Activated naive CD8-positive, alpha-beta T cell treated with anti-CD3 and anti-CD28 coated beads, Interleukin-2, amount 10 ng/mL, durations not matched to agents 7 days and 5 days (primary cell): ENCODE data around the gene NDUFB2. TPM values are rescaled to one million over a fixed set of nuclear protein-coding genes. Genes with fewer than 3 reads are reported as not detected.
"Not testable (repeated sequence)": the region's sequence is repeated elsewhere in the genome, so short reads cannot be mapped to it uniquely, and the experiment has no call there.

Experiments used
- ATAC-seq: fragments of 150-1000 bp; cut with Tn5 transposase; one replicate; pipeline ENCODE4 v1.10.0; 2021; ENCODE audit warnings: low read depth, moderate library complexity
- POLR2A ChIA-PET: fragments of 350-600 bp; sonication (Branson Sonifier 250); formaldehyde crosslinking; loops from one replicate; lab custom pipeline; 2021; ENCODE audit warnings: antibody characterized with exemption; lab: Charles Lee
- DNase-seq: peaks from one replicate; pipeline ENCODE4 v3.0.0; 2021
- H3K27ac Mint-ChIP-seq: one replicate; pipeline ENCODE4 v1.8.0; 2022; ENCODE audit warnings: mild to moderate bottlenecking, mixed read lengths
- H3K27me3 Mint-ChIP-seq: one replicate; pipeline ENCODE4 v1.8.0; 2022; ENCODE audit warnings: mild to moderate bottlenecking, moderate library complexity, mixed read lengths
- H3K36me3 Mint-ChIP-seq: one replicate; pipeline ENCODE4 v1.8.0; 2021; ENCODE audit warnings: mild to moderate bottlenecking, mixed read lengths
- H3K4me1 Mint-ChIP-seq: one replicate; pipeline ENCODE4 v1.8.0; 2021; ENCODE audit warnings: mixed read lengths
- H3K4me3 Mint-ChIP-seq: one replicate; pipeline ENCODE4 v1.8.0; 2022; ENCODE audit warnings: mild to moderate bottlenecking, moderate library complexity, mixed read lengths
- H3K9me3 Mint-ChIP-seq: one replicate; pipeline ENCODE4 v1.8.0; 2021; ENCODE audit warnings: mixed read lengths
- total RNA-seq, 2 experiments: library from RNA; stranded (reverse); gene quantifications; one replicate each; pipeline ENCODE4 v1.2.3, GENCODE V29; 2021

The NDUFB2 gene
- total RNA-seq, 2 experiments from 2014 or later = 138 to 157 TPM

GRCh38 chr7:140674899-140675701 is 21.4 kb upstream of the NDUFB2 start:
- ATAC-seq = no peak
- peaks cover 31% of the 10 kb centered on the region for H3K4me1 Mint-ChIP-seq
- H3K9me3 Mint-ChIP-seq = no peaks in the 10 kb centered on the region

GRCh38 chr7:140675726-140676125 is 20.8 kb upstream of the NDUFB2 start:
- ATAC-seq = no peak
- POLR2A ChIA-PET = interaction anchor here (1.3 kb wide), 1 partner anchor 339 kb away, joined by 3 read pairs; the partner anchor contains the start of gene MRPS33
- H3K4me1 Mint-ChIP-seq = peaks cover 29% of the 10 kb centered on the region

More at GRCh38 chr7:140674899-140675701, 21.4 kb upstream of the NDUFB2 start:
- Mint-ChIP-seq H3K27me3 (peaks cover 1% of the 10 kb centered on the region), H3K4me3 (peak overlapping the region; percentile 91), H3K36me3 (peaks cover 21% of the 10 kb centered on the region), H3K27ac (peak overlapping the region; percentile 58)
- POLR2A ChIA-PET = interaction anchor here (1.3 kb wide), 1 partner anchor 340 kb away, joined by 3 read pairs; the partner anchor contains the start of gene MRPS33
- DNase-seq = no peak

GRCh38 chr7:140676306-140676705 is 20.2 kb upstream of the NDUFB2 start:
- no peak overlapping the region for H3K4me3 Mint-ChIP-seq
- H3K4me1 Mint-ChIP-seq = peaks cover 28% of the 10 kb centered on the region
- ATAC-seq (no peak), DNase-seq (no peak)
- no peaks in the 10 kb centered on the region for H3K9me3 Mint-ChIP-seq
- POLR2A ChIA-PET = no interaction called here
- peaks cover 21% of the 10 kb centered on the region for H3K36me3 Mint-ChIP-seq
- no peak overlapping the region for H3K27ac Mint-ChIP-seq
- H3K27me3 Mint-ChIP-seq = no peaks in the 10 kb centered on the region

More at GRCh38 chr7:140675726-140676125, 20.8 kb upstream of the NDUFB2 start:
- DNase-seq = no peak
- Mint-ChIP-seq H3K27me3 (no peaks in the 10 kb centered on the region), H3K36me3 (peaks cover 21% of the 10 kb centered on the region), H3K4me3 (no peak overlapping the region), H3K27ac (no peak overlapping the region), H3K9me3 (no peaks in the 10 kb centered on the region)

- ATAC-seq, H3K4me3 Mint-ChIP-seq: not testable (repeated sequence)
Observed at GRCh38 chr7:140676956-140677355, 19.6 kb upstream of the NDUFB2 start.

GRCh38 chr7:140677496-140677895 is 19.0 kb upstream of the NDUFB2 start:
- DNase-seq (no peak), ATAC-seq (no peak)
- peak overlapping the region; percentile 3 for H3K27ac Mint-ChIP-seq
- peaks cover 24% of the 10 kb centered on the region for H3K36me3 Mint-ChIP-seq
- no peaks in the 10 kb centered on the region for H3K27me3 Mint-ChIP-seq
- POLR2A ChIA-PET = no interaction called here
- H3K9me3 Mint-ChIP-seq = no peaks in the 10 kb centered on the region
- peaks cover 22% of the 10 kb centered on the region for H3K4me1 Mint-ChIP-seq
- H3K4me3 Mint-ChIP-seq = no peak overlapping the region

More at GRCh38 chr7:140676956-140677355, 19.6 kb upstream of the NDUFB2 start:
- H3K27ac Mint-ChIP-seq, H3K27me3 Mint-ChIP-seq, DNase-seq, H3K9me3 Mint-ChIP-seq, POLR2A ChIA-PET: not testable (repeated sequence)
- Mint-ChIP-seq H3K36me3 (peaks cover 21% of the 10 kb centered on the region), H3K4me1 (peaks cover 27% of the 10 kb centered on the region)

GRCh38 chr7:140678081-140678815 is 18.3 kb upstream of the NDUFB2 start:
- H3K4me3 Mint-ChIP-seq = no peak overlapping the region
- no peak for ATAC-seq
- POLR2A ChIA-PET = no interaction called here
- no peak for DNase-seq
- no peaks in the 10 kb centered on the region for H3K9me3 Mint-ChIP-seq
- H3K27ac Mint-ChIP-seq = peak overlapping the region; percentile 9
- peaks cover 22% of the 10 kb centered on the region for H3K4me1 Mint-ChIP-seq
- no peaks in the 10 kb centered on the region for H3K27me3 Mint-ChIP-seq
- peaks cover 24% of the 10 kb centered on the region for H3K36me3 Mint-ChIP-seq

GRCh38 chr7:140678816-140679130 is 17.7 kb upstream of the NDUFB2 start:
- peaks cover 22% of the 10 kb centered on the region for H3K4me1 Mint-ChIP-seq
- H3K9me3 Mint-ChIP-seq = no peaks in the 10 kb centered on the region
- no peak overlapping the region for H3K4me3 Mint-ChIP-seq
- peaks cover 24% of the 10 kb centered on the region for H3K36me3 Mint-ChIP-seq
- no peak overlapping the region for H3K27ac Mint-ChIP-seq
- DNase-seq (no peak), ATAC-seq (no peak)
- H3K27me3 Mint-ChIP-seq = no peaks in the 10 kb centered on the region
- POLR2A ChIA-PET = no interaction called here

GRCh38 chr7:140679186-140679585 is 17.3 kb upstream of the NDUFB2 start:
- Mint-ChIP-seq H3K27ac (no peak overlapping the region), H3K4me1 (peaks cover 18% of the 10 kb centered on the region), H3K9me3 (no peaks in the 10 kb centered on the region), H3K4me3 (no peak overlapping the region), H3K27me3 (no peaks in the 10 kb centered on the region), H3K36me3 (peaks cover 24% of the 10 kb centered on the region)
- no peak for ATAC-seq
- DNase-seq = no peak
- POLR2A ChIA-PET = interaction anchor here (0.6 kb wide), 1 partner anchor 17 kb away, joined by 3 read pairs; no protein-coding TSS in a partner anchor

GRCh38 chr7:140680886-140681285 is 15.6 kb upstream of the NDUFB2 start:
- DNase-seq (no peak), ATAC-seq (no peak)
- Mint-ChIP-seq H3K4me3 (no peak overlapping the region), H3K27ac (no peak overlapping the region), H3K36me3 (peaks cover 28% of the 10 kb centered on the region), H3K27me3 (no peaks in the 10 kb centered on the region), H3K9me3 (no peaks in the 10 kb centered on the region), H3K4me1 (peaks cover 2% of the 10 kb centered on the region)
- POLR2A ChIA-PET = no interaction called here

- no peaks in the 10 kb centered on the region for H3K4me1 Mint-ChIP-seq
- DNase-seq = no peak
- H3K27me3 Mint-ChIP-seq = no peaks in the 10 kb centered on the region
- POLR2A ChIA-PET = no interaction called here
- H3K36me3 Mint-ChIP-seq = peaks cover 28% of the 10 kb centered on the region
- H3K27ac Mint-ChIP-seq = no peak overlapping the region
- H3K9me3 Mint-ChIP-seq = no peaks in the 10 kb centered on the region
- no peak overlapping the region for H3K4me3 Mint-ChIP-seq
- no peak for ATAC-seq
Observed at GRCh38 chr7:140681766-140682165, 14.7 kb upstream of the NDUFB2 start.

- Mint-ChIP-seq H3K4me1 (no peaks in the 10 kb centered on the region), H3K9me3 (no peaks in the 10 kb centered on the region), H3K27ac (no peak overlapping the region), H3K27me3 (no peaks in the 10 kb centered on the region), H3K4me3 (no peak overlapping the region), H3K36me3 (peaks cover 14% of the 10 kb centered on the region)
- no peak for ATAC-seq
- POLR2A ChIA-PET = interaction anchor here (1.1 kb wide), 1 partner anchor 13 kb away, joined by 3 read pairs; the partner anchor contains the start of gene NDUFB2
- no peak for DNase-seq
Observed at GRCh38 chr7:140683657-140684056, 12.9 kb upstream of the NDUFB2 start.

GRCh38 chr7:140684066-140684950 is 12.2 kb upstream of the NDUFB2 start:
- DNase-seq = no peak
- Mint-ChIP-seq H3K27me3 (no peaks in the 10 kb centered on the region), H3K4me3 (no peak overlapping the region), H3K36me3 (peaks cover 9% of the 10 kb centered on the region), H3K4me1 (no peaks in the 10 kb centered on the region), H3K9me3 (no peaks in the 10 kb centered on the region), H3K27ac (no peak overlapping the region)
- ATAC-seq = no peak
- POLR2A ChIA-PET = interaction anchor here (1.1 kb wide), 1 partner anchor 12 kb away, joined by 3 read pairs; the partner anchor contains the start of gene NDUFB2
